Upper lobe of left lung (tissue), 6 donors: ENCODE measurements around the gene MYO15B. TPM values are rescaled to one million over a fixed set of nuclear protein-coding genes. Genes with fewer than 3 reads are reported as not detected.

Experiments
- ATAC-seq, 2 donors: fragments of 200-7000 bp; cut with Tn5 transposase; one replicate each; pipeline ENCODE4 v1.9.1; 2022; ENCODE audit warnings: mild to moderate bottlenecking in 2 of 2, moderate library complexity in 2 of 2; ENCODE audit not compliant: low FRiP score in 2 of 2
- DNase-seq, 2 donors: peaks; one replicate each; pipeline ENCODE4 v3.0.0-alpha.2; 2019 to 2020
- H3K27ac ChIP-seq, 4 donors: fragments of 200-600 bp; sonication (generic); one replicate each; pipeline ENCODE4 v1.5.1; 2016 to 2019
- H3K27me3 ChIP-seq, 4 donors: fragments of 200-600 bp; sonication (generic); one replicate each; pipeline ENCODE4 v1.5.1; 2017 to 2019
- H3K36me3 ChIP-seq, 4 donors: fragments of 200-600 bp; sonication (generic); one replicate each; pipeline ENCODE4 v1.5.1; 2016 to 2019
- H3K4me1 ChIP-seq, 4 donors: fragments of 200-600 bp; sonication (generic); one replicate each; pipeline ENCODE4 v1.5.1; 2018 to 2019
- H3K4me3 ChIP-seq, 4 donors: fragments of 200-600 bp; sonication (generic); one replicate each; pipeline ENCODE4 v1.5.1; 2017 to 2019; ENCODE audit warnings: mild to moderate bottlenecking in 2 of 4, moderate library complexity in 1 of 4
- H3K9me3 ChIP-seq, 4 donors: fragments of 200-600 bp; sonication (generic); one replicate each; pipeline ENCODE4 v1.5.1; 2018 to 2019
- CTCF ChIP-seq, 6 experiments: fragments of 450-650 bp in 4 of 6; fragments of 200-600 bp in 2 of 6; sonication (generic) in 2 of 6; IDR thresholded peaks; one replicate each; pipeline ENCODE4 v1.5.1; 2016 to 2019; ENCODE audit warnings: antibody characterized with exemption in 6 of 6
- EP300 ChIP-seq, 4 donors: sonication (generic); formaldehyde crosslinking; IDR thresholded peaks; one replicate each; pipeline ENCODE4 v1.5.1; 2017; ENCODE audit warnings: antibody characterized with exemption in 4 of 4, control low read depth in 2 of 4
- POLR2A ChIP-seq, 4 donors: fragments of 450-650 bp; IDR thresholded peaks; one replicate each; pipeline ENCODE4 v1.5.1; 2016 to 2017; ENCODE audit warnings: antibody characterized with exemption in 4 of 4, mild to moderate bottlenecking in 2 of 4
- POLR2AphosphoS5 ChIP-seq, 2 donors: sonication (generic); formaldehyde crosslinking; IDR thresholded peaks; one replicate each; pipeline ENCODE4 v1.5.1; 2017; ENCODE audit warnings: antibody characterized with exemption in 2 of 2
- WGBS, 2 donors: methylation state at CpG; one replicate each; pipeline ENCODE4 v1.1.5; 2017 to 2018; 5-methylcytosine and 5-hydroxymethylcytosine counted together
- total RNA-seq, 6 donors: library from RNA; depleted of rRNA in 4 of 6; stranded (reverse); fragments of >200 nt in 4 of 6; gene quantifications; one replicate each; pipeline versions ENCODE4 v1.1.0 to v1.2.1, GENCODE V29; 2016 to 2021
- donor health status: DM: no; HTN: no; CAD: no; lungs with moderate emphysema.
- donor health status: DM: no; HTN: yes; CAD: no; lungs with severe emphysema.

MYO15B gene
- total RNA-seq, 6 donors from 2014 or later: 89.8 to 592 (median 183) TPM

- Histone ChIP-seq H3K4me3 (no peak overlapping the region), H3K27me3 (no peaks in the 10 kb centered on the region), H3K36me3 (peaks cover 0 to 28% (median 20%) of the 10 kb centered on the region in 4 donors), H3K4me1 (peaks cover 0 to 18% (median 14%) of the 10 kb centered on the region in 4 donors), H3K27ac (no peak overlapping the region), H3K9me3 (no peaks in the 10 kb centered on the region)
- TF ChIP-seq EP300 (IDR thresholded peaks at IDR 0.05) (no peak), POLR2A (IDR thresholded peaks at IDR 0.05) (no peak), CTCF (IDR thresholded peaks at IDR 0.05) (no peak), POLR2AphosphoS5 (IDR thresholded peaks at IDR 0.05) (no peak)
- DNase-seq: no peak
- WGBS, 2 donors: 89 to 97% methylated on average over 21 to 28 of the region's 38 CpGs
- no peak for ATAC-seq
Observed at GRCh38 chr17:75558666-75559530, 28.7 kb upstream of the MYO15B start.

GRCh38 chr17:75559958-75560533, 27.6 kb upstream of the MYO15B start:
- peaks cover 0 to 18% (median 14%) of the 10 kb centered on the region in 4 donors for H3K4me1 ChIP-seq
- ATAC-seq (no peak), DNase-seq (no peak)
- no peak overlapping the region for H3K27ac ChIP-seq
- TF ChIP-seq POLR2AphosphoS5 (IDR thresholded peaks at IDR 0.05): no peak
- H3K9me3 ChIP-seq: no peaks in the 10 kb centered on the region
- H3K36me3 ChIP-seq: peaks cover 0 to 40% (median 31%) of the 10 kb centered on the region in 4 donors
- no peaks in the 10 kb centered on the region for H3K27me3 ChIP-seq
- WGBS, 2 donors: 94% methylated on average over 7 to 9 of the region's 9 CpGs
- no peak overlapping the region for H3K4me3 ChIP-seq

GRCh38 chr17:75561927-75562603, 25.5 kb upstream of the MYO15B start:
- no peak for DNase-seq
- Histone ChIP-seq H3K9me3 (no peaks in the 10 kb centered on the region), H3K27ac (no peak overlapping the region), H3K4me3 (no peak overlapping the region), H3K4me1 (peaks cover 0 to 12% (median 10%) of the 10 kb centered on the region in 4 donors), H3K27me3 (no peaks in the 10 kb centered on the region), H3K36me3 (peaks cover 0 to 56% (median 40%) of the 10 kb centered on the region in 4 donors)
- TF ChIP-seq EP300 (IDR thresholded peaks at IDR 0.05): no peak
- no peak for TF ChIP-seq POLR2A (IDR thresholded peaks at IDR 0.05)
- TF ChIP-seq POLR2AphosphoS5 (IDR thresholded peaks at IDR 0.05): no peak
- no peak for TF ChIP-seq CTCF (IDR thresholded peaks at IDR 0.05)
- ATAC-seq: no peak
- 80 to 82% methylated on average over 5 of the region's 5 CpGs for WGBS, 2 donors

- WGBS, 2 donors: 94 to 95% methylated on average over 19 to 28 of the region's 28 CpGs
- H3K9me3 ChIP-seq: no peaks in the 10 kb centered on the region
- H3K4me1 ChIP-seq: peaks cover 0 to under 1% (median 0%) of the 10 kb centered on the region in 4 donors
- TF ChIP-seq EP300 (IDR thresholded peaks at IDR 0.05): no peak
- TF ChIP-seq POLR2AphosphoS5 (IDR thresholded peaks at IDR 0.05): no peak
- no peak for TF ChIP-seq CTCF (IDR thresholded peaks at IDR 0.05)
- TF ChIP-seq POLR2A (IDR thresholded peaks at IDR 0.05): no peak
- peaks cover 0 to 57% (median 41%) of the 10 kb centered on the region in 4 donors for H3K36me3 ChIP-seq
- no peak overlapping the region for H3K4me3 ChIP-seq
- ATAC-seq (no peak), DNase-seq (no peak)
- no peaks in the 10 kb centered on the region for H3K27me3 ChIP-seq
- no peak overlapping the region for H3K27ac ChIP-seq
Observed at GRCh38 chr17:75563063-75563758, 24.4 kb upstream of the MYO15B start.
